ENCODE data around the gene SLC22A6. TPM values are rescaled to one million over a fixed set of nuclear protein-coding genes. Genes with fewer than 3 reads are reported as not detected.

The SLC22A6 gene
- total RNA-seq, 1 experiment from 2014 or later: not detected

GRCh38 chr11:62988276-62988675, 3.5 kb upstream of the SLC22A6 start:
- DNase-seq: no peak
- Mint-ChIP-seq H3K4me1 (ENCODE audit: low read depth, unreplicated experiment) (no peaks in the 10 kb centered on the region), H3K27ac (ENCODE audit: unreplicated experiment) (no peak overlapping the region), H3K9me3 (ENCODE audit: low read depth, unreplicated experiment) (no peaks in the 10 kb centered on the region), H3K4me3 (ENCODE audit: low read depth, unreplicated experiment) (no peak overlapping the region), H3K36me3 (ENCODE audit: insufficient read depth, unreplicated experiment) (no peaks in the 10 kb centered on the region), H3K27me3 (ENCODE audit: unreplicated experiment) (peaks cover 100% of the 10 kb centered on the region)
- intact Hi-C loops (cut with micrococcal nuclease; ENCODE audit: unreplicated experiment): no loop called here
- TF ChIP-seq CTCF (IDR thresholded peaks at IDR 0.05; ENCODE audit: unreplicated experiment): no peak
- CTCF ChIA-PET: no interaction called here
- no TSS peak for BruUV-seq (replicated peaks)

GRCh38 chr11:62985041-62985750, 429 bp upstream of the SLC22A6 start:
- Mint-ChIP-seq H3K4me1 (ENCODE audit: low read depth, unreplicated experiment) (no peaks in the 10 kb centered on the region), H3K36me3 (ENCODE audit: insufficient read depth, unreplicated experiment) (no peaks in the 10 kb centered on the region), H3K9me3 (ENCODE audit: low read depth, unreplicated experiment) (no peaks in the 10 kb centered on the region), H3K27me3 (ENCODE audit: unreplicated experiment) (peaks cover 100% of the 10 kb centered on the region), H3K4me3 (ENCODE audit: low read depth, unreplicated experiment) (no peak overlapping the region), H3K27ac (ENCODE audit: unreplicated experiment) (no peak overlapping the region)
- intact Hi-C loops (cut with micrococcal nuclease; ENCODE audit: unreplicated experiment): no loop called here
- BruUV-seq (replicated peaks): no TSS peak
- CTCF ChIA-PET: interaction anchor here (0.6 to 0.7 kb wide), 2 partner anchors 71 to 563 kb away, joined by 3 to 4 read pairs; no protein-coding TSS in a partner anchor
- no peak for TF ChIP-seq CTCF (IDR thresholded peaks at IDR 0.05; ENCODE audit: unreplicated experiment)
- DNase-seq: no peak

- no peak for TF ChIP-seq CTCF (IDR thresholded peaks at IDR 0.05; ENCODE audit: unreplicated experiment)
- Mint-ChIP-seq H3K36me3 (ENCODE audit: insufficient read depth, unreplicated experiment) (no peaks in the 10 kb centered on the region), H3K9me3 (ENCODE audit: low read depth, unreplicated experiment) (no peaks in the 10 kb centered on the region), H3K4me1 (ENCODE audit: low read depth, unreplicated experiment) (no peaks in the 10 kb centered on the region), H3K27me3 (ENCODE audit: unreplicated experiment) (peaks cover 100% of the 10 kb centered on the region), H3K4me3 (ENCODE audit: low read depth, unreplicated experiment) (no peak overlapping the region), H3K27ac (ENCODE audit: unreplicated experiment) (no peak overlapping the region)
- DNase-seq: no peak
- no TSS peak for BruUV-seq (replicated peaks)
- CTCF ChIA-PET: interaction anchor here (0.6 kb wide), 1 partner anchor 34 kb away, joined by 3 read pairs; no protein-coding TSS in a partner anchor
- intact Hi-C loops (cut with micrococcal nuclease; ENCODE audit: unreplicated experiment): no loop called here
Measured at GRCh38 chr11:62983536-62984199, 1.1 kb downstream of the SLC22A6 start.

- no peak overlapping the region for H3K4me3 Mint-ChIP-seq (ENCODE audit: low read depth, unreplicated experiment)
- no peak for DNase-seq
- TF ChIP-seq CTCF (IDR thresholded peaks at IDR 0.05; ENCODE audit: unreplicated experiment): no peak
- intact Hi-C loops (cut with micrococcal nuclease; ENCODE audit: unreplicated experiment): no loop called here
- no peaks in the 10 kb centered on the region for H3K4me1 Mint-ChIP-seq (ENCODE audit: low read depth, unreplicated experiment)
- no peak overlapping the region for H3K27ac Mint-ChIP-seq (ENCODE audit: unreplicated experiment)
- no peaks in the 10 kb centered on the region for H3K36me3 Mint-ChIP-seq (ENCODE audit: insufficient read depth, unreplicated experiment)
- BruUV-seq (replicated peaks): no TSS peak
- H3K9me3 Mint-ChIP-seq (ENCODE audit: low read depth, unreplicated experiment): no peaks in the 10 kb centered on the region
- CTCF ChIA-PET: no interaction called here
- peaks cover 98% of the 10 kb centered on the region for H3K27me3 Mint-ChIP-seq (ENCODE audit: unreplicated experiment)
Measured at GRCh38 chr11:62981743-62982142, 3.0 kb downstream of the SLC22A6 start.

Measured in Calu3 (cell line).